PC-3 (cell line): ENCODE measurements around the gene CAND2. TPM values are rescaled to one million over a fixed set of nuclear protein-coding genes. Genes with fewer than 3 reads are reported as not detected.
"Not testable (repeated sequence)": the region's sequence is repeated elsewhere in the genome, so short reads cannot be mapped to it uniquely, and the experiment has no call there.

ENCODE experiments used
- ATAC-seq: fragments of 200-7000 bp; cut with Tn5 transposase; 2 replicates; pipeline ENCODE4 v1.9.1; 2020; ENCODE audit warnings: mild to moderate bottlenecking, moderate library complexity
- BruUV-seq: library from RNA; stranded (reverse); fragments of 400-500 nt; replicated peaks from 2 replicates; lab custom pipeline; 2021; lab: Mats Ljungman, UMichigan
- CTCF ChIA-PET: fragments of 300-600 bp; sonication (Branson Sonifier 250); formaldehyde crosslinking; loops from one replicate; lab custom pipeline; 2022; ENCODE audit warnings: antibody characterized with exemption; lab: Charles Lee
- POLR2A ChIA-PET: fragments of 300-600 bp; sonication (Branson Sonifier 250); formaldehyde crosslinking; loops from one replicate; lab custom pipeline; 2022; ENCODE audit warnings: antibody characterized with exemption; ENCODE audit not compliant: unreplicated experiment; lab: Charles Lee
- DNase-seq: peaks from one replicate; pipeline ENCODE4 v3.0.0-alpha.2; 2015
- H2AFZ ChIP-seq: fragments of 300-600 bp; sonication (generic); 2 replicates; pipeline ENCODE4 v1.6.0; 2016; ENCODE audit warnings: antibody characterized with exemption, low read length
- H3F3A ChIP-seq: fragments of 300-600 bp; sonication (generic); one replicate; pipeline ENCODE4 v1.6.0; 2017; ENCODE audit warnings: antibody characterized with exemption, low read length, control low read depth, mild to moderate bottlenecking; ENCODE audit not compliant: unreplicated experiment
- H3K27ac ChIP-seq: fragments of 300-600 bp; sonication (generic); 2 replicates; pipeline ENCODE4 v1.5.1; 2016; ENCODE audit warnings: mild to moderate bottlenecking, low read length
- H3K27me3 ChIP-seq: fragments of 300-600 bp; sonication (generic); 2 replicates; pipeline ENCODE4 v1.6.1; 2016; ENCODE audit warnings: low read length, mixed read lengths
- H3K36me3 ChIP-seq: fragments of 300-600 bp; sonication (generic); 2 replicates; pipeline ENCODE4 v1.6.1; 2016; ENCODE audit warnings: low read depth, mixed run types, low read length, mixed read lengths
- H3K4me1 ChIP-seq: fragments of 300-600 bp; sonication (generic); 2 replicates; pipeline ENCODE4 v1.5.1; 2016; ENCODE audit warnings: low read length; ENCODE audit not compliant: insufficient read depth
- H3K4me2 ChIP-seq: fragments of 300-600 bp; sonication (generic); 2 replicates; pipeline ENCODE4 v1.6.0; 2016; ENCODE audit warnings: low read length
- H3K4me3 ChIP-seq: fragments of 300-600 bp; sonication (generic); 2 replicates; pipeline ENCODE4 v1.5.1; 2016; ENCODE audit warnings: mild to moderate bottlenecking, low read length, mixed read lengths
- H3K79me2 ChIP-seq: fragments of 300-600 bp; sonication (generic); 2 replicates; pipeline ENCODE4 v1.6.1; 2017; ENCODE audit warnings: low read length, mixed read lengths
- H3K9ac ChIP-seq: fragments of 300-600 bp; sonication (generic); 2 replicates; pipeline ENCODE4 v1.6.0; 2016; ENCODE audit warnings: mild to moderate bottlenecking, low read length
- H3K9me2 ChIP-seq: fragments of 300-600 bp; sonication (generic); replicated peaks from 2 replicates; pipeline ENCODE4 v1.6.1; 2016; ENCODE audit warnings: mixed run types, low read length, mixed read lengths
- H3K9me3 ChIP-seq: fragments of 300-600 bp; sonication (generic); 2 replicates; pipeline ENCODE4 v1.6.1; 2016; ENCODE audit warnings: low read length, mixed read lengths
- H4K20me1 ChIP-seq: fragments of 300-600 bp; sonication (generic); 2 replicates; pipeline ENCODE4 v1.6.1; 2016; ENCODE audit warnings: low read length, mixed read lengths
- CTCF ChIP-seq: fragments of 300-600 bp; sonication (generic); conservative IDR thresholded peaks from 2 replicates; pipeline ENCODE4 v1.5.1; 2017; ENCODE audit warnings: antibody characterized with exemption, low read depth, mild to moderate bottlenecking, low read length
- EZH2 ChIP-seq: fragments of 300-600 bp; sonication (generic); IDR thresholded peaks from one replicate; pipeline ENCODE4 v1.6.1; 2017; ENCODE audit warnings: antibody characterized with exemption, mild to moderate bottlenecking, low read length; ENCODE audit not compliant: unreplicated experiment
- EZH2phosphoT487 ChIP-seq: fragments of 300-600 bp; sonication (generic); IDR thresholded peaks from 2 replicates; pipeline ENCODE4 v1.6.1; 2018; ENCODE audit warnings: mild to moderate bottlenecking, antibody characterized with exemption, low read length, borderline replicate concordance
- intact Hi-C: fragments of 100-400 bp; cut with micrococcal nuclease; formaldehyde crosslinking; loops from 2 replicates; pipeline ENCODE4 v1.9.0; 2023
- total RNA-seq: library from RNA; depleted of rRNA; stranded (reverse); fragments of >200 nt; gene quantifications from 2 replicates; pipeline ENCODE4 v1.2.3, GENCODE V29; 2014

CAND2 gene
- total RNA-seq, 1 experiment from 2014 or later: 4.8 TPM

GRCh38 chr3:12879191-12879815, 82.8 kb downstream of the CAND2 start:
- H3K79me2 ChIP-seq: no peaks in the 10 kb centered on the region
- H3K36me3 ChIP-seq: no peaks in the 10 kb centered on the region
- no peaks in the 10 kb centered on the region for H3K27me3 ChIP-seq
- intact Hi-C loops: no loop called here
- H3K9me3 ChIP-seq: no peaks in the 10 kb centered on the region
- ATAC-seq (no peak), DNase-seq (no peak)
- H3K4me1 ChIP-seq: no peaks in the 10 kb centered on the region
- BruUV-seq: no TSS peak
- H3K9ac ChIP-seq: no peak overlapping the region
- ChIA-PET CTCF (no interaction called here), POLR2A (no interaction called here)
- H3K4me2 ChIP-seq: no peak overlapping the region
- H3K27ac ChIP-seq: no peak overlapping the region
- H3F3A ChIP-seq: no peaks in the 10 kb centered on the region
- no peak overlapping the region for H3K4me3 ChIP-seq
- no peak for TF ChIP-seq EZH2phosphoT487
- TF ChIP-seq EZH2: no peak
- TF ChIP-seq CTCF: no peak
- H2AFZ ChIP-seq: no peak overlapping the region
- no peaks in the 10 kb centered on the region for H3K9me2 ChIP-seq
- H4K20me1 ChIP-seq: no peaks in the 10 kb centered on the region

- H3K79me2 ChIP-seq, H3K4me1 ChIP-seq, H3K4me2 ChIP-seq, POLR2A ChIA-PET, H4K20me1 ChIP-seq, H3K4me3 ChIP-seq, H3K9me2 ChIP-seq, H3F3A ChIP-seq, H3K9ac ChIP-seq, H3K9me3 ChIP-seq, CTCF ChIA-PET, intact Hi-C loops, BruUV-seq, H3K36me3 ChIP-seq, H2AFZ ChIP-seq, H3K27me3 ChIP-seq, ATAC-seq, DNase-seq, H3K27ac ChIP-seq: not testable (repeated sequence)
These were observed 85.4 kb downstream of the CAND2 start for GRCh38 chr3:12881858-12882257.

- Histone ChIP-seq H3K4me1 (no peaks in the 10 kb centered on the region), H3K27ac (no peak overlapping the region), H2AFZ (no peak overlapping the region), H3F3A (no peaks in the 10 kb centered on the region), H3K9me3 (no peaks in the 10 kb centered on the region), H3K79me2 (no peaks in the 10 kb centered on the region), H4K20me1 (no peaks in the 10 kb centered on the region), H3K27me3 (no peaks in the 10 kb centered on the region), H3K9me2 (no peaks in the 10 kb centered on the region), H3K9ac (no peak overlapping the region), H3K36me3 (no peaks in the 10 kb centered on the region), H3K4me2 (no peak overlapping the region), H3K4me3 (no peak overlapping the region)
- ChIA-PET POLR2A (no interaction called here), CTCF (no interaction called here)
- intact Hi-C loops: no loop called here
- no TSS peak for BruUV-seq
- TF ChIP-seq EZH2: no peak
- TF ChIP-seq CTCF: no peak
- TF ChIP-seq EZH2phosphoT487: no peak
- ATAC-seq (no peak), DNase-seq (no peak)
These were observed 86.1 kb downstream of the CAND2 start for GRCh38 chr3:12882336-12883310.
